ENCODE data around the gene TNPO2. TPM values are rescaled to one million over a fixed set of nuclear protein-coding genes. Genes with fewer than 3 reads are reported as not detected.
A peak's percentile ranks its signal among the peaks of the same experiment; 100 is the strongest.
"Not testable (repeated sequence)": the region's sequence is repeated elsewhere in the genome, so short reads cannot be mapped to it uniquely, and the experiment has no call there.

The TNPO2 gene
- total RNA-seq, 1 donor from 2014 or later, result 68.1 TPM

GRCh38 chr19:12698138-12698537 lies 25.6 kb downstream of the TNPO2 start:
- H3K27me3 Mint-ChIP-seq (ENCODE audit: unreplicated experiment), result peaks cover 11% of the 10 kb centered on the region
- no peak for DNase-seq (ENCODE audit: low spot score)
- TF ChIP-seq, protein P1, sequence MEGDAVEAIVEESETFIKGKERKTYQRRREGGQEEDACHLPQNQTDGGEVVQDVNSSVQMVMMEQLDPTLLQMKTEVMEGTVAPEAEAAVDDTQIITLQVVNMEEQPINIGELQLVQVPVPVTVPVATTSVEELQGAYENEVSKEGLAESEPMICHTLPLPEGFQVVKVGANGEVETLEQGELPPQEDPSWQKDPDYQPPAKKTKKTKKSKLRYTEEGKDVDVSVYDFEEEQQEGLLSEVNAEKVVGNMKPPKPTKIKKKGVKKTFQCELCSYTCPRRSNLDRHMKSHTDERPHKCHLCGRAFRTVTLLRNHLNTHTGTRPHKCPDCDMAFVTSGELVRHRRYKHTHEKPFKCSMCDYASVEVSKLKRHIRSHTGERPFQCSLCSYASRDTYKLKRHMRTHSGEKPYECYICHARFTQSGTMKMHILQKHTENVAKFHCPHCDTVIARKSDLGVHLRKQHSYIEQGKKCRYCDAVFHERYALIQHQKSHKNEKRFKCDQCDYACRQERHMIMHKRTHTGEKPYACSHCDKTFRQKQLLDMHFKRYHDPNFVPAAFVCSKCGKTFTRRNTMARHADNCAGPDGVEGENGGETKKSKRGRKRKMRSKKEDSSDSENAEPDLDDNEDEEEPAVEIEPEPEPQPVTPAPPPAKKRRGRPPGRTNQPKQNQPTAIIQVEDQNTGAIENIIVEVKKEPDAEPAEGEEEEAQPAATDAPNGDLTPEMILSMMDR (IDR thresholded peaks at IDR 0.05; ENCODE audit: unreplicated experiment), result no peak
- H3K27ac Mint-ChIP-seq (ENCODE audit: unreplicated experiment), result peak overlapping the region; percentile 17
- H3K9me3 Mint-ChIP-seq (ENCODE audit: unreplicated experiment), result no peaks in the 10 kb centered on the region
- peak overlapping the region; percentile 76 for H3K4me3 Mint-ChIP-seq (ENCODE audit: unreplicated experiment)
- peaks cover 3% of the 10 kb centered on the region for H3K4me1 Mint-ChIP-seq (ENCODE audit: unreplicated experiment)
- H3K36me3 Mint-ChIP-seq (ENCODE audit: low read depth, unreplicated experiment), result peaks cover 22% of the 10 kb centered on the region

- not testable (repeated sequence) for H3K27me3 Mint-ChIP-seq (ENCODE audit: unreplicated experiment); H3K4me3 Mint-ChIP-seq (ENCODE audit: unreplicated experiment); H3K27ac Mint-ChIP-seq (ENCODE audit: unreplicated experiment); H3K4me1 Mint-ChIP-seq (ENCODE audit: unreplicated experiment); H3K9me3 Mint-ChIP-seq (ENCODE audit: unreplicated experiment); DNase-seq (ENCODE audit: low spot score)
- peaks cover 17% of the 10 kb centered on the region for H3K36me3 Mint-ChIP-seq (ENCODE audit: low read depth, unreplicated experiment)
These were observed 26.3 kb downstream of the TNPO2 start for GRCh38 chr19:12697425-12697824.

- H3K9me3 Mint-ChIP-seq (ENCODE audit: unreplicated experiment), result no peaks in the 10 kb centered on the region
- DNase-seq (ENCODE audit: low spot score), result peak; percentile 94
- H3K4me1 Mint-ChIP-seq (ENCODE audit: unreplicated experiment), result peaks cover 3% of the 10 kb centered on the region
- peaks cover 8% of the 10 kb centered on the region for H3K27me3 Mint-ChIP-seq (ENCODE audit: unreplicated experiment)
- H3K36me3 Mint-ChIP-seq (ENCODE audit: low read depth, unreplicated experiment), result peaks cover 13% of the 10 kb centered on the region
- peak within 1 kb of the TSS; percentile 72 for H3K27ac Mint-ChIP-seq (ENCODE audit: unreplicated experiment)
- TF ChIP-seq, protein P1 (IDR thresholded peaks at IDR 0.05; ENCODE audit: unreplicated experiment), result no peak
- H3K4me3 Mint-ChIP-seq (ENCODE audit: unreplicated experiment), result peak within 1 kb of the TSS; percentile 89
These were observed 27.1 kb downstream of the TNPO2 start, which contains the start of gene FBXW9 for GRCh38 chr19:12696366-12697335. TSS of gene FBXW9 (minus strand) at chr19:12696631. CDS start at chr19:12696581, 50 bp downstream.

- peaks cover 13% of the 10 kb centered on the region for H3K36me3 Mint-ChIP-seq (ENCODE audit: low read depth, unreplicated experiment)
- peaks cover 3% of the 10 kb centered on the region for H3K4me1 Mint-ChIP-seq (ENCODE audit: unreplicated experiment)
- TF ChIP-seq, protein P1 (IDR thresholded peaks at IDR 0.05; ENCODE audit: unreplicated experiment), result no peak
- DNase-seq (ENCODE audit: low spot score), result no peak
- no peak overlapping the region for H3K27ac Mint-ChIP-seq (ENCODE audit: unreplicated experiment)
- H3K27me3 Mint-ChIP-seq (ENCODE audit: unreplicated experiment), result peaks cover 8% of the 10 kb centered on the region
- H3K4me3 Mint-ChIP-seq (ENCODE audit: unreplicated experiment), result peak overlapping the region; percentile 89
- no peaks in the 10 kb centered on the region for H3K9me3 Mint-ChIP-seq (ENCODE audit: unreplicated experiment)
These were observed 27.8 kb downstream of the TNPO2 start for GRCh38 chr19:12695997-12696365.

DNA sequence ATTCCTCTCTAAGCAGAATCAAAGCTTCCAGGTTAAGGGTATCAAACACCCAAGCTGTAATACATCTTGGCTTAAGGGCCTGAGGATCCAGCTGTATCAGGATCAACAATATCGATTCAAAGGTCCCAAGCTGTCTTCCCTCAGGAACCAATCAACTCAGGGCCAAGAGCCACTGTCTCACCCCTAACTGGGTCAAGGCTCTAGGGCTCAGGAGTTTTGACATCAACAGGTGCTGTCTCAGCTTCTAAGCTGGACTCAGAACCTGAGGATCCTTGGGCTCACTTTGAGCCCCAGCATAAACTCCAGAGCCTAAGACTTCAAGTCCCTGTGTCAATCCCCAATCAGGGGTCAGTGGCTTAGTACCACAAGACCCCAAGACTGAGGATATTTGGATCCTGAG lies 28.2 kb downstream of the TNPO2 start:
- peaks cover 8% of the 10 kb centered on the region for H3K27me3 Mint-ChIP-seq (ENCODE audit: unreplicated experiment)
- TF ChIP-seq, protein P1 (IDR thresholded peaks at IDR 0.05; ENCODE audit: unreplicated experiment), result no peak
- H3K4me3 Mint-ChIP-seq (ENCODE audit: unreplicated experiment), result peak overlapping the region; percentile 69
- no peak for DNase-seq (ENCODE audit: low spot score)
- H3K9me3 Mint-ChIP-seq (ENCODE audit: unreplicated experiment), result no peaks in the 10 kb centered on the region
- peaks cover 3% of the 10 kb centered on the region for H3K4me1 Mint-ChIP-seq (ENCODE audit: unreplicated experiment)
- H3K36me3 Mint-ChIP-seq (ENCODE audit: low read depth, unreplicated experiment), result peaks cover 10% of the 10 kb centered on the region
- no peak overlapping the region for H3K27ac Mint-ChIP-seq (ENCODE audit: unreplicated experiment)
